Measurements from ENCODE around the gene DRAP1.
"Not testable (repeated sequence)": the region's sequence is repeated elsewhere in the genome, so short reads cannot be mapped to it uniquely, and the experiment has no call there.

DRAP1 gene

GRCh38 chr11:65886826-65887722 is 32.2 kb upstream of the DRAP1 start:
- DNase-seq (ENCODE audit: low read depth in 2 of 2) = no peak

DNA sequence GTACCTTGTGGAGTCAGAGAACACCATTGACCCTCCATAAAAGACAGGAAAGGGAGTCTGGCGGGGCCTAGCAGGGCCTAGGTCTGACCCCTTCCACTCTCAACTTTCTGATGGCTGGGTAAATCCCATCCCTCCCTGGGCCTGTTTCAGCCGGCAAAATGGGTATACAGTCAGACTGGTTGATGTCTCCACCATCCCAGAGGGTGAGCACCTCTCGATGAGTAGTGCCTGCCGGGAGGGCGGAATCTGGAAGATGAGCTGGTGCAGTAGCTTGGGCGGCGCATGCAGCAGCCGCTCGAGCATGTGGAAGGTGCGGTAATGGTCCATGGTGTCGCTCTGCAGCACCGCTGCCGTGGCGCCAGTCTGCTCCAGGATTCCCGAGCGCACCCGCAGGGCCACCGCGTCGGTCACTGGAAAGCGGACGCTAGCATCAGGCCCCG is 31.5 kb upstream of the DRAP1 start:
- no peak for DNase-seq (ENCODE audit: low read depth in 2 of 2)

DNA sequence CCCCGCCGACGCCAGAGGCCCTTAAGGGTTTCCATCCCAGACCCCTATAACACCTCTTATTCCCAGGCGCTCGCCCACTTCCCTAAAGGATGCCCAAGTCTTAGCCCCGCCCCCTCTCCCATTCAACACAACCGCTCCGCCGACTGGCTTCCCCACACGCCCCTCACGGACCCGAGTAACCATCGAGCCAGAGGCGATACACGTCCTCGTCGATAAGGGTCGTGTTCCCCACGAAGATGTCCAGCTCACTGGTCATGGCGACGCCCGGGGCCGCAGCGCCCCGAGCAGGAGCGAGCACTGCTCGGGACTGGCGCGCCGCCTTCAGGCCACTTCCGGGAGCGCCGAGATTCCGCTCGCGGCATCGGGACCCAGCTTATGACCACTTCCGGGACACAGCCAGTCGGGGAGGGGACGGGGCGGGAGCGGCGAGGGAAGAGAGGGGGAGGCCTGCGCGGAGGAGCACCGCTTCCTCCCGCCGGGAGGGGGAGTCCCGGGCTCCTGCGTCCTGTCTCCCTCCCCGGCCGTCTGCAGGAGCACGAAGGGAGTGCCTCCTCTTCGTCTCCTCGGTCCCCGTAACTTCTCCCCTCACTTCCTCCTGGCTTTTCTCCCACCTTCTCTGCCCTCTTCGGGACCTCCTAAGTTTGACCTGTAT is 30.9 kb upstream of the DRAP1 start, which contains the start of gene FIBP:
FIBP (minus strand) TSS at position 309 of the 652 bp plus-strand sequence; CDS start at position 256, 53 bp downstream.
- DNase-seq (ENCODE audit: low read depth in 2 of 2) = peak; percentile 90 to 95

DNA sequence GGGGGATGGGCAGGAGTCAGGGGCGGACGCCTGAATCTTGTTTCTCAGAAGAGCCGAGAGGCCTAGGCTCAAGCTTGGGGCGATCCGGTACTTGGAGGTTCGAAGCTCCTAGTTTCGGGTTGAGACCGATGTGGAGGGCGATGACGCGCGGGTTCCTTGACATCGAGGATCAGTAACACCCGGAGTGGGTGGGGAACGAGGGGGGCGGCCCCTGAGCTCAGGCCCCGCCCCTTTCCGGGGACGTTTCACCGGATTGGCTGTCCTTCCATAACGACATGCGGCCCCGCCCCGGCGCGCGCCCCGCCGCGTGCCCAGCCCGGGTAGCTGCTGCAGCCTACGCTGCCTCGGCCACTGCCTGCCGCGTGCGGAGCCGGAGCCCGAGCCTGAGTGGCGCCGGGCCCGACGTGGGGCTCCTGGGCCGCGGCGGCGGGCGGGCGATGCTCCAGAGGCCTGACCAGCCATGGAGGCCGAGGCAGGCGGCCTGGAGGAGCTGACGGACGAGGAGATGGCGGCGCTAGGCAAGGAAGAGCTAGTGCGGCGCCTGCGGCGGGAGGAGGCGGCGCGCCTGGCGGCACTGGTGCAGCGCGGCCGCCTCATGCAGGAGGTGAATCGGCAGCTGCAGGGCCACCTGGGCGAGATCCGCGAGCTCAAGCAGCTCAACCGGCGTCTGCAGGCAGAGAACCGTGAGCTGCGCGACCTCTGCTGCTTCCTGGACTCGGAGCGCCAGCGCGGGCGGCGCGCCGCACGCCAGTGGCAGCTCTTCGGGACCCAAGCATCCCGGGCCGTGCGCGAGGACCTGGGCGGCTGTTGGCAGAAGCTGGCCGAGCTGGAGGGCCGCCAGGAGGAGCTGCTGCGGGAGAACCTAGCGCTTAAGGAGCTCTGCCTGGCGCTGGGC is 28.7 kb upstream of the DRAP1 start, which contains the start of gene CCDC85B:
CCDC85B (plus strand) TSS at position 350 of the 895 bp plus-strand sequence; CDS start at position 461, 111 bp downstream.
- DNase-seq (ENCODE audit: low read depth in 2 of 2) = peak; percentile 97 to 98

DNA sequence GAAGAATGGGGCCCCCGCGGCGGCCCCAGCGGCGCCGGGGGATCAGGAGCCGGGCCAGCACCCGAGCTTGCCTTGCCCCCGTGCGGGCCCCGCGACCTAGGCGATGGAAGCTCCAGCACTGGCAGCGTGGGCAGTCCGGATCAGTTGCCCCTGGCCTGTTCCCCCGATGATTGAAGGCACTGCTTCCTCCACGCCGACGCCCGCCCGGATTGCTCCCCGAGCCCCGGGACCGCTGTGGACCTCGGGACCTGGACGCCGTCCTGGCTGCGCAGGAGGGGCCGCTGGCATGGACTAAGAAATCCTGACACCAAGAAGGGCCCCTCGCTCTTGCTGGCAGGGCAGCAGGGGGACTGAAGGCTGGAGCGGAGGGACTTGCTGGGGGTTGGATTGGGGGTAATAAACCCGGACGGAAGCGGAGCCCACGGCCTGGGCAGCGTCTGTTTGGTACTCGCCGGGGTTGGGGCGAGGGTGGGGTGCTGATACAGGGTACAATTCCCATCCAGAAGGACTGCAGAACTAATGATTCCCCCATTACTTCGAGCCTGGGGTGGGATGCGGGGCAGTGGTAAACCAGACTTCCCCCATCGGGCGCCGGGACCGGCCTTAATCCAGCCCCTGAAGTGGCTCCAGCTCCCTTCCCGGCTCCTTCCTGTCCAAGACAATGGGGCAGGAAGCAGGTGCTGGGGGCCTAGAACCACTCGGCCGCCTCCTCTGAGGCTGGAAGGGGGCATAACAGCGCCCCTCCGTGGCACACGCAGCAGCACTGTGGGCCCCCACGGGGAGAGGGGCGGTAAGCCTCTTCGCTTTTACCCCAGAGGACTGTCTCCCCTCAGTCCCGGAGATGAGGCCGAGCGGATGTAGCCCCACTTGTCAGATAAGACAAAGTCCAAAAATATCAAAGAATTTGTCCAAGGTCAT is 27.7 kb upstream of the DRAP1 start:
- DNase-seq (ENCODE audit: low read depth in 2 of 2) = no peak

DNA sequence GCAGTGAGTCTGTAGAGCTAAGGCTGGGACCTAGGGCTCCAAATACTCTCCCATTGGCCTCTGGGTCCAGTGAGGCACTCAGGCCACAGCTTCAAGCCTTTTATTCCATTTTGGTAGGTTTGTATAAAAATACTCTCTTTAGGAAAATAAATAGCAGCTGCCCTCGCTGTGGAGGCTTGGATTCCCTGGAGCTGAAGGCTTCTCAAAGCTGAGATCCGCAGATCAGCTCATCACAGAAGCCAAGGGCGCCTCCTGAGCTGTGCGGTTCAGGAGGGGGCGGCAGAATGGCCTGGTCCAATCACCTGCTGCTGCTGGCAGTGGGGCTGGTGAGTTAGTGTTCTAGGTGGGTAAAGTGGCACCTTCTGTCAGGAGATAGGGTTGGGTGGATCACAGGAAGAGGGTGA is 27.1 kb upstream of the DRAP1 start:
- not testable (repeated sequence) for DNase-seq (ENCODE audit: low read depth in 2 of 2)

DNA sequence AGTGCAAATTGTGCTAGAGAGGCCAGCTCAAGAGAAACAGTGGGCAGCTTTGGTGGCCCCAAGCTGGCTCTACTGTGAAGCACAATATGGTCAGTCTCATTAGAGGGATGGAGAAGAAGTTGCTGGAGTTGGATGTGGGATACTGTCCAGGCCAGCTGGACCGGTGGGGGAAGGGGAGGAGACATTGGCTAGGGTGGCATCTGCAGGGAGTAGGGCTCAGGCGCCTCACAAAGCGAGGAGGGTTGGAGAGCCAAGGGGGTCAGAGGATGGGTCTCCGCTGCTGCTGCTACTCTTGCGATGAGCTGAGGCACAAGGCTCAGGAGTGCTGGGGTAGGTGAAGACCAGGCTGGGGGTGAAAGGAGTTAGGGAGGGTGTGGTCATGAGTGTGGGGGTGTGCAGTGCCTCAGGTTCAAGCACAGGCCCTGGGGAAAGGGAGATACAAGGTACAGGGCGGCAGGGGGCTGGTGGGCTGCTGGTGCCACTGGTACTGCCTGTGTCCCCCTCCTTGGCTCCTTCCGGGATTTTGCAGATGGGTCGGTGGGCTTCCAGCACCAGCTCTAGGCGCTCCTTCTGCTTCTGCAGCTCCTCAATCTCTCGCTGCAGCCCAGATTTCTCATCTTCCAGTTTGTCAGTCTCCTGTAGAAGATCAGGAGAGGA is 26.4 kb upstream of the DRAP1 start:
- DNase-seq (ENCODE audit: low read depth in 2 of 2) = no peak

DNA sequence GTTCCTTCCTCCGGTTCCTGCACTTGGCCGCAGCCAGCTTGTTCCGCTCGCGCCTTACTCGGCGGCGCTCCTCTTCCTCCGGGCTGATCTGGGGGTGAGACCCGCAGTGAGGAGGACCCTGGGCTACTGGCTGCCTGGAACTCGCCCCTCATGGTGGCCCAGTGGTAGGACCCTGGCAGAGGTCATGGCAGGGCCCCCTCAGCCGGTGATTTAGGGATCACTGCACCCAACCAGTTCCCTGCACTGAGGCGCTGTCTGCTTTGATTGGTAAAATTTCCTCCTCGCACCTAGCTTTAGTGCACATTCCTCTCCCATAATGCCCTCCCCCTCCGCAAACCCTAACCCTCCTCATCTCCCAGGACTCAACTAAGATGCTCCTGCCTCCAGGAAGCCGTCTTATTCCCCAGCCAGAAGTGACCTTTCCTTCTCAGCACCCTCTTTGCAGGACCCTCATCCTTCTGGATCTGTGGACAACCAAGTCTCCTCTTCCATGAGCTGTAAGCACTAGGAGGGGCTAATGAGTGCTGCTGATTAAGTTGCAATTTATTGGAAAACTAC is 25.1 kb upstream of the DRAP1 start:
- DNase-seq (ENCODE audit: low read depth in 2 of 2) = no peak

- DNase-seq (ENCODE audit: low read depth in 2 of 2) = no peak
These were observed 23.7 kb upstream of the DRAP1 start for GRCh38 chr11:65895482-65895981.

DNA sequence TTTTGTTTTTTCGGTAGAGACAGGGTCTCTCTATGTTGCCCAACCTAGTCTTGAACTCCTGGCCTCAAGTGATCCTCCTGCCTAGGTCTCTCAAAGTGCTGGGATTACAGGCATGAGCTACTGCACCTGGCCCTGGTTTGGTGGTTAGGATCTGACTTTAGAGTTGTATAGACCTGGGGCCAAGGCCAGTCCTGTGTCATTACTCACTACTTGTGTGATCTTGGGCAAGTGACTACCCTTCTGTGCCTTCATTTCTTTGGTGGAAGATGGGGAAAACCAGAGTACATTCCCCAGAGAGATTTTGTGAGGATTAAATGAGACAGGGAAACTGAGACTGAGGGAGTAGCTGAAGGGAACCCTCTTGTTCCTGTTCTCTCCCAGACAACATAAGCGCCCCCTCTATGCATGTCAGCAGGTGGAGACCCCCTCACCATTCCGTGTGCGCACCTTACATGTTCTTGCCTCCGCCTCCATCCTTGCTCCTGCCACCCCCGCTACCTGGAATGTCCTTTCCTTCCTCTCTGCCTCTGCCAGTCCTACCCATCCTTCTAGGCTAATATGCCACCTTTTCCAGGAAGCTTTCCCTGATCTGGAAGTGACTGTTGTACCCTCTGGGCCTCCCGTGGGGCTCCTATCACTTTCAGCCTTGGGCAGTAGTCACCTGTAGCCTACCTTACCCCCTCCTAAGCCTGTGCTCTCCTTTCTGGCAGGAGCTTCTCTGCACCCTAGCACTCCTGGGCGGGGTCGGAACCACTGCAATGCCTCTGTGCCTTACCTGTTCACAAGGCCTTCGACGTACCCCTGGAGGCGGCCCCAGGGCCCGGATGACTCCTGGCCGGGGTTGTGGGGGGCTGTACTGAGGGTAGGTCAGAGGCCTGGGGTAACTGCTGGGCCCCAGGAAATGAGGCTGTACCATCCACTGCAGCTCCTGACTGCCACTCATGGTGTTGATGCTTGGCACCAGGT is 22.9 kb upstream of the DRAP1 start:
- no peak for DNase-seq (ENCODE audit: low read depth in 2 of 2)

- no peak for DNase-seq (ENCODE audit: low read depth in 2 of 2)
These were observed 22.2 kb upstream of the DRAP1 start for GRCh38 chr11:65897020-65897471.

GRCh38 chr11:65898656-65899355 is 20.4 kb upstream of the DRAP1 start:
- no peak for DNase-seq (ENCODE audit: low read depth in 2 of 2)

DNA sequence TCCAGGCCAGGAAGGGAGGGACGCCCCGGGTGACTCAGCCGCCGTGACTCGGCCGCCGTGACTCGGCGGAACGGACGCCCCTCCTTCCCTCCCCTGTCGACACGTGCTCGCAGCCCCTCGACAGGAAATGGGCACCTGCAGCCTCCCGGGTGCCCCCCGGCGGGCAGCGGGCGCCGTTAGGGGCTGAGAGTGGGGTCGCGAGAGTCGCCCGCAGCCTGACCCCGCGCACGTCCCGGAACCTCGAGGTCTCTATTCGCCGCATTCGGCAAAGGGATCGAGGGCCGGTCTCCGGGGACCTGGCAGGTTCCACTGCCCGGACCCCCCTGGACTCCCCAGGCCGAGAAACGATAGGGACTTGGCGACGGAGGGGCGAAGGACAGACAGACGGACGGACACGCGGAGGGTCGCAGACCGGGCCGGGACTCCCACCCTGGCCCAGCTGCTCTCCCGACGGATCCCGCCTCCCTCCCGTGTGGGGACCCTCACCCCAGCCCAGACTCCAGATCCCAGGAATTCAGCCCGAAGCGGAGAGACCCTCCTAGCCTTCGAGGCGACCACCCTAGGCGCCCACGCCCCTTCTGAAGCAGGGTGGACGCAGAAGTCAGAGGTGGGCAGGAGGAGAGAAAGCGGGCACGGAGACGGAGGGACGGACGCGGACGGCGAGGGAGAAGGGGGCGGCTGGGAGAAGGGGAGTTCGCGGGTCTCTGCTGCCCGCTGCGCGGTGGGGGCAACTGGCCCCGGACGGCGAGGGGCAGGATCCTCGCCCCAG is 19.7 kb upstream of the DRAP1 start:
- peak; percentile 68 to 79 for DNase-seq (ENCODE audit: low read depth in 2 of 2)

GRCh38 chr11:65900125-65900898 is 18.9 kb upstream of the DRAP1 start, which contains the start of gene FOSL1:
FOSL1 (minus strand) TSS chr11:65900388; CDS start chr11:65900339, 49 bp downstream.
- peak; percentile 90 to 94 for DNase-seq (ENCODE audit: low read depth in 2 of 2)

GRCh38 chr11:65900899-65901180 is 18.4 kb upstream of the DRAP1 start:
- DNase-seq (ENCODE audit: low read depth in 2 of 2) = no peak

- no peak for DNase-seq (ENCODE audit: low read depth in 2 of 2)
These were observed 16.2 kb upstream of the DRAP1 start for GRCh38 chr11:65903068-65903481.
